Globus pallidus (tissue), 1 donor: ENCODE data around the gene TEX22.
A peak's percentile ranks its signal among the peaks of the same experiment; 100 is the strongest.

Experiments used
- DNase-seq: peaks from one replicate; pipeline ENCODE4 v3.0.0-alpha.2; 2015; ENCODE audit warnings: low spot score

TEX22 gene

GRCh38 chr14:105439710-105440553 is 41.6 kb downstream of the TEX22 start:
- DNase-seq: no peak

- DNase-seq: no peak
Measured at GRCh38 chr14:105440554-105440900, 42.2 kb downstream of the TEX22 start.

GRCh38 chr14:105440992-105441391 is 42.7 kb downstream of the TEX22 start:
- DNase-seq: no peak

GRCh38 chr14:105442125-105442524 is 43.8 kb downstream of the TEX22 start:
- no peak for DNase-seq

- DNase-seq: no peak
Measured at GRCh38 chr14:105442834-105443233, 44.5 kb downstream of the TEX22 start.

GRCh38 chr14:105444859-105445258 is 46.5 kb downstream of the TEX22 start:
- DNase-seq: no peak

GRCh38 chr14:105445290-105445689 is 47.0 kb downstream of the TEX22 start:
- no peak for DNase-seq

- DNase-seq: no peak
Measured at GRCh38 chr14:105445901-105446845, 47.8 kb downstream of the TEX22 start.

GRCh38 chr14:105446971-105447370 is 48.6 kb downstream of the TEX22 start:
- DNase-seq: no peak

- no peak for DNase-seq
Measured at GRCh38 chr14:105447651-105448640, 49.6 kb downstream of the TEX22 start.

GRCh38 chr14:105448706-105449111 is 50.4 kb downstream of the TEX22 start:
- peak; percentile 69 for DNase-seq

GRCh38 chr14:105449276-105450122 is 51.2 kb downstream of the TEX22 start:
- no peak for DNase-seq

- no peak for DNase-seq
Measured at GRCh38 chr14:105450123-105450505, 51.8 kb downstream of the TEX22 start.

GRCh38 chr14:105450864-105451720 is 52.8 kb downstream of the TEX22 start:
- DNase-seq: no peak

GRCh38 chr14:105452963-105453362 is 54.6 kb downstream of the TEX22 start:
- no peak for DNase-seq

- no peak for DNase-seq
Measured at GRCh38 chr14:105453847-105454246, 55.5 kb downstream of the TEX22 start.

- no peak for DNase-seq
Measured at GRCh38 chr14:105455086-105455640, 56.8 kb downstream of the TEX22 start.

- no peak for DNase-seq
Measured at GRCh38 chr14:105455766-105456660, 57.7 kb downstream of the TEX22 start.
